Hematopoietic multipotent progenitor cell treated with erythropoietin and hydrocortisone succinate and interleukin-3 and kit ligand, for 6 days (in vitro differentiated cells): ENCODE results near the gene SCGB1C1.
"Not testable (repeated sequence)": the region's sequence is repeated elsewhere in the genome, so short reads cannot be mapped to it uniquely, and the experiment has no call there.

Source experiments
- DNase-seq: peaks from one replicate; pipeline ENCODE4 v3.0.0-alpha.2; 2015

SCGB1C1 gene

GRCh38 chr11:192674-193128 is at the start of gene SCGB1C1:
SCGB1C1 (plus strand) TSS chr11:193078; CDS start chr11:193100, 22 bp downstream.
- DNase-seq = not testable (repeated sequence)

- DNase-seq = not testable (repeated sequence)
These were observed 12.6 kb upstream of the SCGB1C1 start for GRCh38 chr11:180242-180641.

- DNase-seq = not testable (repeated sequence)
These were observed 3.6 kb upstream of the SCGB1C1 start for GRCh38 chr11:189200-189783.

- not testable (repeated sequence) for DNase-seq
These were observed 3.0 kb upstream of the SCGB1C1 start for GRCh38 chr11:189843-190311.

- not testable (repeated sequence) for DNase-seq
These were observed 2.3 kb upstream of the SCGB1C1 start for GRCh38 chr11:190546-190945.

- not testable (repeated sequence) for DNase-seq
These were observed 1.1 kb upstream of the SCGB1C1 start for GRCh38 chr11:191490-192478.

- not testable (repeated sequence) for DNase-seq
These were observed 603 bp downstream of the SCGB1C1 start for GRCh38 chr11:193481-193880.

- DNase-seq = no peak
These were observed 4.2 kb downstream of the SCGB1C1 start for GRCh38 chr11:196786-197731.

- no peak for DNase-seq
These were observed 4.9 kb downstream of the SCGB1C1 start for GRCh38 chr11:197741-198235.

- DNase-seq = no peak
These were observed 5.4 kb downstream of the SCGB1C1 start for GRCh38 chr11:198236-198806.

GRCh38 chr11:199004-199581 is 6.2 kb downstream of the SCGB1C1 start:
- DNase-seq = no peak

- no peak for DNase-seq
These were observed 6.9 kb downstream of the SCGB1C1 start for GRCh38 chr11:199782-200181.

GRCh38 chr11:200224-201003 is 7.5 kb downstream of the SCGB1C1 start:
- no peak for DNase-seq

GRCh38 chr11:201966-202365 is 9.1 kb downstream of the SCGB1C1 start:
- DNase-seq = peak; percentile 79

- DNase-seq = no peak
These were observed 9.6 kb downstream of the SCGB1C1 start for GRCh38 chr11:202490-202889.

- DNase-seq = no peak
These were observed 10.4 kb downstream of the SCGB1C1 start for GRCh38 chr11:203056-203944.

- no peak for DNase-seq
These were observed 11.2 kb downstream of the SCGB1C1 start for GRCh38 chr11:203945-204586.

- DNase-seq = no peak
These were observed 11.8 kb downstream of the SCGB1C1 start for GRCh38 chr11:204587-205109.
